ENCODE measurements around the gene TMEM244. TPM values are rescaled to one million over a fixed set of nuclear protein-coding genes. Genes with fewer than 3 reads are reported as not detected.

The TMEM244 gene
- total and polyA plus RNA-seq, 9 of the 15 experiments (the other 6 are each of a cell fraction or from before 2014, with no cell fraction given): not detected

GRCh38 chr6:129846761-129847160, 14.4 kb downstream of the TMEM244 start:
- H3K9me3 ChIP-seq (replicated peaks; ENCODE audit: control insufficient read depth, insufficient read depth, low read depth, low read length): peaks cover 1% of the 10 kb centered on the region; the same call in 1 of the 2 replicates
- H3K27ac ChIP-seq (ENCODE audit: extremely low read depth, low read depth, low read length): no peak overlapping the region
- POLR2A ChIA-PET: no interaction called here
- no peak for FAIRE-seq
- peaks cover 13 to 16% of the 10 kb centered on the region in 2 experiments; a peak in 4 of 5 replicates for H3K4me1 ChIP-seq (replicated peaks in 1 of 2; ENCODE audit: control insufficient read depth in 2 of 2, insufficient read depth in 2 of 2, low read length in 2 of 2)
- H3K9ac ChIP-seq (ENCODE audit: insufficient read depth in 1 of 2, low read depth in 2 of 2, low read length in 2 of 2): no peak overlapping the region
- no peak overlapping the region for H3K4me3 ChIP-seq
- no TSS peak for BruUV-seq (replicated peaks)
- H3K79me2 ChIP-seq (ENCODE audit: control insufficient read depth, insufficient read depth, low read length): no peaks in the 10 kb centered on the region
- no peaks in the 10 kb centered on the region for H4K20me1 ChIP-seq (replicated peaks; ENCODE audit: control insufficient read depth, insufficient read depth, low read length)
- no peaks in the 10 kb centered on the region for H3K36me3 ChIP-seq (ENCODE audit: control insufficient read depth, insufficient read depth, low read length)
- no peaks in the 10 kb centered on the region for H3K9me1 ChIP-seq (ENCODE audit: control insufficient read depth, insufficient read depth, low read length)
- no peak for ATAC-seq
- no peak overlapping the region for H3K4me2 ChIP-seq (ENCODE audit: insufficient read depth, low read length)
- intact Hi-C loops (cut with micrococcal nuclease): no loop called here
- DNase-seq (ENCODE audit: extremely low read depth in 1 of 4, low spot score in 3 of 4): no peak
- TF ChIP-seq XRCC5 (IDR thresholded peaks at IDR 0.05; ENCODE audit: low read depth, low read length): no peak
- TF ChIP-seq GATA2 (CRISPR knock-in tag; IDR thresholded peaks at IDR 0.05): no peak
- TF ChIP-seq L3MBTL2 (IDR thresholded peaks at IDR 0.05): no peak
- TF ChIP-seq ZNF347 (CRISPR knock-in tag; IDR thresholded peaks at IDR 0.05; ENCODE audit: low read depth): no peak
- TF ChIP-seq, protein P1, sequence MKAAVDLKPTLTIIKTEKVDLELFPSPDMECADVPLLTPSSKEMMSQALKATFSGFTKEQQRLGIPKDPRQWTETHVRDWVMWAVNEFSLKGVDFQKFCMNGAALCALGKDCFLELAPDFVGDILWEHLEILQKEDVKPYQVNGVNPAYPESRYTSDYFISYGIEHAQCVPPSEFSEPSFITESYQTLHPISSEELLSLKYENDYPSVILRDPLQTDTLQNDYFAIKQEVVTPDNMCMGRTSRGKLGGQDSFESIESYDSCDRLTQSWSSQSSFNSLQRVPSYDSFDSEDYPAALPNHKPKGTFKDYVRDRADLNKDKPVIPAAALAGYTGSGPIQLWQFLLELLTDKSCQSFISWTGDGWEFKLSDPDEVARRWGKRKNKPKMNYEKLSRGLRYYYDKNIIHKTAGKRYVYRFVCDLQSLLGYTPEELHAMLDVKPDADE (conservative IDR thresholded peaks at IDR 0.05; ENCODE audit: control insufficient read depth, low read depth, low read length): no peak
- TF ChIP-seq ETV6 (IDR thresholded peaks at IDR 0.05; ENCODE audit: borderline replicate concordance in 1 of 2, low read depth in 2 of 2, low read length in 1 of 2): no peak
- TF ChIP-seq ETV6 (CRISPR knock-in tag; IDR thresholded peaks at IDR 0.05; ENCODE audit: borderline replicate concordance): no peak
- TF ChIP-seq CBX8 (IDR thresholded peaks at IDR 0.05; ENCODE audit: borderline replicate concordance, extremely low read depth, low read depth, low read length, poor library complexity, severe bottlenecking): no peak
- no peak for TF ChIP-seq SLC30A9 (CRISPR knock-in tag; IDR thresholded peaks at IDR 0.05)
- no peak for TF ChIP-seq SRSF3 (IDR thresholded peaks at IDR 0.05; ENCODE audit: insufficient read depth, low read length)
- TF ChIP-seq, protein P2, sequence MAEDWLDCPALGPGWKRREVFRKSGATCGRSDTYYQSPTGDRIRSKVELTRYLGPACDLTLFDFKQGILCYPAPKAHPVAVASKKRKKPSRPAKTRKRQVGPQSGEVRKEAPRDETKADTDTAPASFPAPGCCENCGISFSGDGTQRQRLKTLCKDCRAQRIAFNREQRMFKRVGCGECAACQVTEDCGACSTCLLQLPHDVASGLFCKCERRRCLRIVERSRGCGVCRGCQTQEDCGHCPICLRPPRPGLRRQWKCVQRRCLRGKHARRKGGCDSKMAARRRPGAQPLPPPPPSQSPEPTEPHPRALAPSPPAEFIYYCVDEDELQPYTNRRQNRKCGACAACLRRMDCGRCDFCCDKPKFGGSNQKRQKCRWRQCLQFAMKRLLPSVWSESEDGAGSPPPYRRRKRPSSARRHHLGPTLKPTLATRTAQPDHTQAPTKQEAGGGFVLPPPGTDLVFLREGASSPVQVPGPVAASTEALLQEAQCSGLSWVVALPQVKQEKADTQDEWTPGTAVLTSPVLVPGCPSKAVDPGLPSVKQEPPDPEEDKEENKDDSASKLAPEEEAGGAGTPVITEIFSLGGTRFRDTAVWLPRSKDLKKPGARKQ (CRISPR knock-in tag; IDR thresholded peaks at IDR 0.05): no peak
- TF ChIP-seq POU5F1 (IDR thresholded peaks at IDR 0.05; ENCODE audit: borderline replicate concordance, low read depth, low read length, partially characterized antibody): no peak
- no peak for TF ChIP-seq KDM5B (IDR thresholded peaks at IDR 0.05; ENCODE audit: insufficient replicate concordance, low read depth, low read length)
- no peak for TF ChIP-seq SOX6 (IDR thresholded peaks at IDR 0.05)
- no peak overlapping the region for H2AFZ ChIP-seq (ENCODE audit: low read depth, low read length)
- H3K27me3 ChIP-seq (ENCODE audit: control insufficient read depth in 2 of 2, insufficient read depth in 2 of 2, low read length in 2 of 2): no peaks in the 10 kb centered on the region
- CTCF ChIA-PET (ENCODE audit: low intra/inter-chr PET ratio): no interaction called here
- in situ Hi-C loops (cut with MboI): no loop called here

All from K562 (cell line).